Endothelial cell (in vitro differentiated cells): ENCODE results near the gene NPSR1. TPM values are rescaled to one million over a fixed set of nuclear protein-coding genes. Genes with fewer than 3 reads are reported as not detected.

Source experiments
- DNase-seq: peaks from one replicate; pipeline ENCODE4 v3.0.0; 2021; ENCODE audit warnings: low spot score
- H3K27ac Mint-ChIP-seq: one replicate; pipeline ENCODE4 v1.8.0; 2021; ENCODE audit warnings: mixed read lengths, inconsistent platforms; ENCODE audit not compliant: unreplicated experiment
- H3K27me3 Mint-ChIP-seq: one replicate; pipeline ENCODE4 v1.8.0; 2021; ENCODE audit warnings: mild to moderate bottlenecking, moderate library complexity, mixed read lengths, inconsistent platforms; ENCODE audit not compliant: unreplicated experiment
- H3K36me3 Mint-ChIP-seq: one replicate; pipeline ENCODE4 v1.8.0; 2021; ENCODE audit warnings: mild to moderate bottlenecking, low read depth, mixed read lengths, inconsistent platforms; ENCODE audit not compliant: unreplicated experiment
- H3K4me1 Mint-ChIP-seq: one replicate; pipeline ENCODE4 v1.8.0; 2021; ENCODE audit warnings: mild to moderate bottlenecking, mixed read lengths, inconsistent platforms; ENCODE audit not compliant: unreplicated experiment
- H3K4me3 Mint-ChIP-seq: one replicate; pipeline ENCODE4 v1.8.0; 2021; ENCODE audit warnings: mild to moderate bottlenecking, mixed read lengths, inconsistent platforms; ENCODE audit not compliant: unreplicated experiment
- H3K9me3 Mint-ChIP-seq: one replicate; pipeline ENCODE4 v1.8.0; 2021; ENCODE audit warnings: mixed read lengths, inconsistent platforms; ENCODE audit not compliant: unreplicated experiment
- CTCF ChIP-seq: fragments of 200-600 bp; sonication (generic); IDR thresholded peaks from one replicate; pipeline ENCODE4 v1.5.0; 2021; ENCODE audit warnings: antibody characterized with exemption; ENCODE audit not compliant: unreplicated experiment
- total RNA-seq: library from RNA; stranded (reverse); fragmentation: NEBNext Ultra II Directional; extraction: Animal tissue kit (Norgen Biotek cat#: 25700); gene quantifications from one replicate; pipeline ENCODE4 v1.2.1, GENCODE V29; 2021; ENCODE audit not compliant: unreplicated experiment

Gene NPSR1
- total RNA-seq, 1 donor from 2014 or later, result not detected

GRCh38 chr7:34750209-34750608, 92.2 kb downstream of the NPSR1 start:
- H3K9me3 Mint-ChIP-seq, result no peaks in the 10 kb centered on the region
- peaks cover 6% of the 10 kb centered on the region for H3K27me3 Mint-ChIP-seq
- H3K4me1 Mint-ChIP-seq, result peaks cover 2% of the 10 kb centered on the region
- no peak overlapping the region for H3K4me3 Mint-ChIP-seq
- TF ChIP-seq CTCF, result no peak
- no peaks in the 10 kb centered on the region for H3K36me3 Mint-ChIP-seq
- H3K27ac Mint-ChIP-seq, result no peak overlapping the region
- DNase-seq, result no peak

- no peak for DNase-seq
- Mint-ChIP-seq H3K27me3 (peaks cover 6% of the 10 kb centered on the region), H3K4me3 (no peak overlapping the region), H3K27ac (no peak overlapping the region), H3K36me3 (no peaks in the 10 kb centered on the region), H3K4me1 (peaks cover 2% of the 10 kb centered on the region), H3K9me3 (no peaks in the 10 kb centered on the region)
- TF ChIP-seq CTCF, result no peak
Observed at GRCh38 chr7:34750636-34751035, 92.6 kb downstream of the NPSR1 start.

GRCh38 chr7:34751725-34752643, 94.0 kb downstream of the NPSR1 start:
- Mint-ChIP-seq H3K9me3 (no peaks in the 10 kb centered on the region), H3K36me3 (no peaks in the 10 kb centered on the region), H3K27me3 (peaks cover 6% of the 10 kb centered on the region), H3K27ac (no peak overlapping the region), H3K4me1 (peaks cover 2% of the 10 kb centered on the region), H3K4me3 (no peak overlapping the region)
- DNase-seq, result no peak
- no peak for TF ChIP-seq CTCF

GRCh38 chr7:34752929-34753328, 94.9 kb downstream of the NPSR1 start:
- TF ChIP-seq CTCF, result no peak
- no peak overlapping the region for H3K27ac Mint-ChIP-seq
- no peak overlapping the region for H3K4me3 Mint-ChIP-seq
- H3K9me3 Mint-ChIP-seq, result no peaks in the 10 kb centered on the region
- DNase-seq, result no peak
- no peaks in the 10 kb centered on the region for H3K36me3 Mint-ChIP-seq
- H3K4me1 Mint-ChIP-seq, result peaks cover 2% of the 10 kb centered on the region
- peaks cover 5% of the 10 kb centered on the region for H3K27me3 Mint-ChIP-seq

- Mint-ChIP-seq H3K9me3 (no peaks in the 10 kb centered on the region), H3K4me1 (peaks cover 2% of the 10 kb centered on the region), H3K27ac (no peak overlapping the region), H3K4me3 (no peak overlapping the region), H3K27me3 (peaks cover 3% of the 10 kb centered on the region), H3K36me3 (no peaks in the 10 kb centered on the region)
- DNase-seq, result no peak
- TF ChIP-seq CTCF, result no peak
Observed at GRCh38 chr7:34755008-34755407, 97.0 kb downstream of the NPSR1 start.
